SW480 (cell line): ENCODE results near the gene HOMER2.
A peak's percentile ranks its signal among the peaks of the same experiment; 100 is the strongest.
"Not testable (repeated sequence)": the region's sequence is repeated elsewhere in the genome, so short reads cannot be mapped to it uniquely, and the experiment has no call there.

Source experiments
- DNase-seq: peaks from one replicate; pipeline ENCODE4 v3.0.0-alpha.2; 2016; ENCODE audit warnings: low spot score

The HOMER2 gene

GRCh38 chr15:82952158-82953081 lies at the start of gene HOMER2:
Gene HOMER2, minus strand, starts transcription at chr15:82952720. Its CDS starts 185 bp downstream, at chr15:82952535.
- no peak for DNase-seq

- not testable (repeated sequence) for DNase-seq
Measured at GRCh38 chr15:83000672-83001031, 48.1 kb upstream of the HOMER2 start.

- peak; percentile 69 for DNase-seq
Measured at GRCh38 chr15:82999905-83000671, 47.6 kb upstream of the HOMER2 start.

- DNase-seq = no peak
Measured at GRCh38 chr15:82999426-82999825, 46.9 kb upstream of the HOMER2 start.

GRCh38 chr15:82995938-82996337 lies 43.4 kb upstream of the HOMER2 start:
- DNase-seq = no peak

- DNase-seq = no peak
Measured at GRCh38 chr15:82995076-82995475, 42.6 kb upstream of the HOMER2 start.

- no peak for DNase-seq
Measured at GRCh38 chr15:82993144-82993543, 40.6 kb upstream of the HOMER2 start.

GRCh38 chr15:82992436-82992998 lies 40.0 kb upstream of the HOMER2 start:
- no peak for DNase-seq

GRCh38 chr15:82986442-82986780 lies 33.9 kb upstream of the HOMER2 start:
- peak; percentile 14 for DNase-seq

GRCh38 chr15:82985688-82986441 lies 33.3 kb upstream of the HOMER2 start, which contains the start of gene RAMAC:
Gene RAMAC, plus strand, starts transcription at chr15:82986210. Its CDS starts 2,809 bp downstream, at chr15:82989019.
- DNase-seq = peak; percentile 94

GRCh38 chr15:82980981-82981380 lies 28.5 kb upstream of the HOMER2 start:
- no peak for DNase-seq

GRCh38 chr15:82979726-82980125 lies 27.2 kb upstream of the HOMER2 start:
- DNase-seq = no peak

- no peak for DNase-seq
Measured at GRCh38 chr15:82978438-82978837, 25.9 kb upstream of the HOMER2 start.

GRCh38 chr15:82977076-82977475 lies 24.6 kb upstream of the HOMER2 start:
- DNase-seq = no peak

GRCh38 chr15:82972990-82973389 lies 20.5 kb upstream of the HOMER2 start:
- no peak for DNase-seq

GRCh38 chr15:82971218-82971984 lies 18.9 kb upstream of the HOMER2 start:
- DNase-seq = no peak

- DNase-seq = no peak
Measured at GRCh38 chr15:82970696-82971095, 18.2 kb upstream of the HOMER2 start.

GRCh38 chr15:82970078-82970686 lies 17.7 kb upstream of the HOMER2 start:
- no peak for DNase-seq

- no peak for DNase-seq
Measured at GRCh38 chr15:82969353-82969752, 16.8 kb upstream of the HOMER2 start.

GRCh38 chr15:82968066-82968465 lies 15.5 kb upstream of the HOMER2 start:
- no peak for DNase-seq

- no peak for DNase-seq
Measured at GRCh38 chr15:82966671-82967071, 14.2 kb upstream of the HOMER2 start.
